CD4-positive, CD25-positive, alpha-beta regulatory T cell (primary cell): ENCODE data around the gene ISM2. TPM values are rescaled to one million over a fixed set of nuclear protein-coding genes. Genes with fewer than 3 reads are reported as not detected.
A peak's percentile ranks its signal among the peaks of the same experiment; 100 is the strongest.

Source experiments
- ATAC-seq, 2 donors: fragments of 150-1000 bp; cut with Tn5 transposase; one replicate each; pipeline ENCODE4 v1.10.0; 2021; ENCODE audit warnings: low read depth in 2 of 2, moderate number of reproducible peaks in 2 of 2, moderate library complexity in 1 of 2
- DNase-seq, 3 donors: peaks; one replicate each; pipeline versions ENCODE4 v3.0.0 to v3.0.0-alpha.2; 2012 to 2022; ENCODE audit warnings: mixed read lengths in 1 of 3
- H3K27ac ChIP-seq: one replicate; pipeline ENCODE4 v1.7.0; 2013; ENCODE audit warnings: mild to moderate bottlenecking, low read length; ENCODE audit not compliant: insufficient read depth, poor library complexity, severe bottlenecking
- H3K27me3 ChIP-seq: one replicate; pipeline ENCODE4 v1.7.0; 2013; ENCODE audit warnings: low read length; ENCODE audit not compliant: control insufficient read depth, insufficient read depth
- H3K36me3 ChIP-seq: one replicate; pipeline ENCODE4 v1.7.0; 2013; ENCODE audit warnings: mild to moderate bottlenecking, low read length, moderate library complexity; ENCODE audit not compliant: control insufficient read depth, insufficient read depth
- H3K4me1 ChIP-seq: 2 replicates; pipeline ENCODE4 v1.7.0; 2013; ENCODE audit warnings: mild to moderate bottlenecking, low read length; ENCODE audit not compliant: insufficient read depth, control insufficient read depth, poor library complexity, severe bottlenecking
- H3K4me3 ChIP-seq: one replicate; pipeline ENCODE4 v1.7.0; 2013; ENCODE audit warnings: low read depth, mild to moderate bottlenecking, low read length, moderate library complexity
- H3K9me3 ChIP-seq, 2 experiments: 1 replicate in 1 of 2; 2 replicates in 1 of 2; pipeline ENCODE4 v1.7.0; 2013; ENCODE audit warnings: low read length in 2 of 2, mild to moderate bottlenecking in 1 of 2, moderate library complexity in 1 of 2; ENCODE audit not compliant: control insufficient read depth in 2 of 2
- H3K27ac Mint-ChIP-seq, 3 donors: one replicate each; pipeline ENCODE4 v1.8.0; 2020 to 2022; ENCODE audit warnings: mild to moderate bottlenecking in 3 of 3, mixed read lengths in 3 of 3, moderate library complexity in 2 of 3
- H3K27me3 Mint-ChIP-seq: one replicate; pipeline ENCODE4 v1.8.0; 2022; ENCODE audit warnings: mild to moderate bottlenecking, mixed read lengths
- H3K36me3 Mint-ChIP-seq: one replicate; pipeline ENCODE4 v1.8.0; 2020; ENCODE audit warnings: mixed read lengths
- H3K4me1 Mint-ChIP-seq, 4 donors: one replicate each; pipeline ENCODE4 v1.8.0; 2020 to 2022; ENCODE audit warnings: mixed read lengths in 4 of 4, mild to moderate bottlenecking in 1 of 4
- H3K4me3 Mint-ChIP-seq, 4 donors: one replicate each; pipeline ENCODE4 v1.8.0; 2020 to 2022; ENCODE audit warnings: mild to moderate bottlenecking in 4 of 4, mixed read lengths in 4 of 4, moderate library complexity in 3 of 4
- H3K9me3 Mint-ChIP-seq, 7 donors: one replicate each; pipeline ENCODE4 v1.8.0; 2020 to 2022; ENCODE audit warnings: mixed read lengths in 7 of 7, mild to moderate bottlenecking in 3 of 7, moderate library complexity in 2 of 7
- polyA plus RNA-seq, 4 donors: library from polyadenylated mRNA; unstranded; fragments of 300-500 nt; fragmentation: Illumina TruSeq; gene quantifications; one replicate each; pipeline ENCODE4 v1.2.3, GENCODE V29; 2021
- total RNA-seq: library from RNA; stranded (reverse); gene quantifications from one replicate; pipeline ENCODE4 v1.2.3, GENCODE V29; 2022

The ISM2 gene
- total and polyA plus RNA-seq, 5 donors from 2014 or later = not detected

DNA sequence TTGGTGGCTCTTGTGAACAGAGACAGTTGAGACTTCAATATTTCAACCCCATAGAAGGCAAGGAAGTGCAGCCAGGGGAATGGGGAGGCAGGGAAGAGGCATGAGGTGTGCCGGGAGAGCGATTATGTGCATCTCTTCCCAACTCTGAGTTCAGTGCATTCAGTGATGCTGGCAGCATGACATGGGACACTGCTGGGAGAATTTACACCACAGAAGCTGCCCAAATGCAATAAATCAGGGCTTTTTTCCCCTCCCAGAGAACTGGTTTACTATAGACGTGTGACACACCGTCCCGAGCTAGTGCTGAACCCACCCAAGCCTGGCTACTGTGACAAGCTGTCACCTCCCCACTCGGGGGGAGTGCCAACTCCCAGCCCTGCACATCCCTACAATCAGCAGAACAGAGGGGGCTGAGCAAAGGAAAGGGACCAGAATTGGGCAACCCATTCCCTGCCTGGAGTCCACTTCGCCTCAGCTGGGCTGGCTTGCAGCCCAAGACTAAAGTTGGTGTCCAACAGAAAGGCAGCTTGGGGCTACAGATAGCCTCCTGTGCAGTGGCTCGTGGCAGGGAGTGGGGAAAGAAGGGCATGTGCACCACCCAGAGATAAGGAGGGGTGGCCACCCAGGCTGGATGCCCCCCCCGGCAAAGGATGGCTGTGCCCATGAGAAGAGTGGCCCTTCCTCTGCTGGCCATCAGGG lies 24.0 kb downstream of the ISM2 start:
- Mint-ChIP-seq H3K4me3 (no peak overlapping the region), H3K4me1 (no peaks in the 10 kb centered on the region), H3K27me3 (no peaks in the 10 kb centered on the region), H3K9me3 (no peaks in the 10 kb centered on the region), H3K36me3 (peaks cover 2% of the 10 kb centered on the region), H3K27ac (no peak overlapping the region)
- Histone ChIP-seq H3K4me1 (no peaks in the 10 kb centered on the region), H3K4me3 (no peak overlapping the region), H3K36me3 (peaks cover 2% of the 10 kb centered on the region), H3K9me3 (no peaks in the 10 kb centered on the region), H3K27ac (no peak overlapping the region), H3K27me3 (no peaks in the 10 kb centered on the region)
- ATAC-seq = no peak
- DNase-seq = no peak

DNA sequence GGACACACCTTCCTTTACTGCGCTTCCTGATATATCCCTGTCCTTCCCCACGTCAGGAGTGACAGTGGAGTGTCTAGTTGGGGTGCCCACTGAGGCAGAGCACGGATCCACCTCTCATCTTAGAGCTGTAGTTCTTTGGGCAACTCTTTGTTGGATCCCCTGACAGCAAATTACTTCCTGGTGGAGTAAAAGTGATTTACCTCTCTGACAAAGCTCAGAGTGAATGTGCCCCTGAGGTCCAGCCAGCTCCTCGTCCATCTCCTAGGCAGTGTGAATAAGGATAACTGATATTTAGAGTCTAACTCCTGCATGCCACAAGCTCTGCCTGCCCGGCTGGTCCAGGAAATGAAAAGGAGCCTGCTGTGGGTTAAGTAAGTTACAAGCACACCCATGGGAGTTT lies 24.7 kb downstream of the ISM2 start:
- Mint-ChIP-seq H3K27ac (no peak overlapping the region), H3K4me1 (no peaks in the 10 kb centered on the region), H3K36me3 (peaks cover 9% of the 10 kb centered on the region), H3K4me3 (no peak overlapping the region), H3K9me3 (no peaks in the 10 kb centered on the region), H3K27me3 (no peaks in the 10 kb centered on the region)
- Histone ChIP-seq H3K9me3 (no peaks in the 10 kb centered on the region), H3K4me1 (no peaks in the 10 kb centered on the region), H3K4me3 (no peak overlapping the region), H3K36me3 (peaks cover 9% of the 10 kb centered on the region), H3K27me3 (no peaks in the 10 kb centered on the region), H3K27ac (no peak overlapping the region)
- ATAC-seq (no peak), DNase-seq (no peak)

DNA sequence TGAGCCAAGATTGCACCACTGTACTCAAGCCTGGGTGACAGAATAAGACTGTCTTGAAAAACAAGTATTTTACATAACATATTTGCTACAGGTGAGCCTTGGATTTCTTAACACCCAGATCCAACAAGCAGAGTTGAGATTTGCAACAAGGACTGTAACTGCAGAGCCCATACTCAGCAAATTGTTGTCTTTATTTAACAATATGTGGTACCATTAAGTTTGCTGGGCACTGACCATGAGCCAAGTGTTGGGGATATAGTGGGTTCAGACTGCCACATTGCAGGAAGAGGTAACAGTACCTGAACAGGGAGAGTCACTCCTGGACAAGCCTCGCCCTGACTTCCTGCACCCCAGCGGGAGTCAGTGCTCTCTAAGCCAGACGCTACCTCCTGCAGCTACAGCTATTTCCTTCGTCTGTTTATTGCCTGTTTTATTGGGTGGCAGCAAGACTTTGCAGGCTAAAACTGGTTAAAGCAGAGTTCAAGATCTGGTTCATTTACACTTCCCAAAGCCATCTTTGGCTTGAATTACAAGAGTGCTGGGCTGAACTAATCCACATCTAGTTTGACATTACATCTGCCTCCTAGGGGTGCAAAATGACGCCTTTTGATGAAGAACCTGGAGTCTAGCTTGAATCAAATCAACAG lies 28.3 kb downstream of the ISM2 start:
- no peak for DNase-seq
- no peak overlapping the region for H3K4me3 Mint-ChIP-seq
- H3K9me3 Mint-ChIP-seq = no peaks in the 10 kb centered on the region
- Histone ChIP-seq H3K4me3 (no peak overlapping the region), H3K36me3 (peaks cover 44% of the 10 kb centered on the region), H3K9me3 (no peaks in the 10 kb centered on the region), H3K27ac (no peak overlapping the region), H3K27me3 (no peaks in the 10 kb centered on the region), H3K4me1 (no peaks in the 10 kb centered on the region)
- no peaks in the 10 kb centered on the region for H3K27me3 Mint-ChIP-seq
- H3K4me1 Mint-ChIP-seq = no peaks in the 10 kb centered on the region
- peaks cover 25% of the 10 kb centered on the region for H3K36me3 Mint-ChIP-seq
- no peak for ATAC-seq
- no peak overlapping the region for H3K27ac Mint-ChIP-seq

DNA sequence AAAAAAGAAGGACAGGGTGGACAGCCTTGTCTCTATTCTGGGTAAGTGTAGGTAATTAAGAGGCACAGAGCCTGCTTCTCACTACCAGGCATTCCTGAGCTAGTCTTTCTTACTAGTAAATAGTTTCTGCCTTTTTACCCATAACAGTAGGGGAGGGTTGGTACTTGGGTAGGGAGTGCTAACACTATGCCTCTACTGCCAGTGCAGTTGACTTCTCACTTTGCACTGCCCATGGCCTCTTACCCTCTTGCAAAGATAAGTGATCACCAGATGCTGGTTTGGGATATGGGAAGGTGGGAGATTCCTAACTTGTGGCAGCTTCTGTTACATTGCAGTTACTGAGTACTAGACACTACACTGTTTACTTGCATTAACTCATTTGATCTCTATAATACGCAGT lies 29.1 kb downstream of the ISM2 start:
- no peak for ATAC-seq
- H3K27me3 ChIP-seq = no peaks in the 10 kb centered on the region
- Mint-ChIP-seq H3K27me3 (no peaks in the 10 kb centered on the region), H3K27ac (no peak overlapping the region), H3K36me3 (peaks cover 33% of the 10 kb centered on the region), H3K9me3 (no peaks in the 10 kb centered on the region), H3K4me3 (no peak overlapping the region), H3K4me1 (no peaks in the 10 kb centered on the region)
- DNase-seq = no peak
- no peaks in the 10 kb centered on the region for H3K4me1 ChIP-seq
- H3K4me3 ChIP-seq = no peak overlapping the region
- H3K36me3 ChIP-seq = peaks cover 52% of the 10 kb centered on the region
- H3K27ac ChIP-seq = no peak overlapping the region
- no peaks in the 10 kb centered on the region for H3K9me3 ChIP-seq

DNA sequence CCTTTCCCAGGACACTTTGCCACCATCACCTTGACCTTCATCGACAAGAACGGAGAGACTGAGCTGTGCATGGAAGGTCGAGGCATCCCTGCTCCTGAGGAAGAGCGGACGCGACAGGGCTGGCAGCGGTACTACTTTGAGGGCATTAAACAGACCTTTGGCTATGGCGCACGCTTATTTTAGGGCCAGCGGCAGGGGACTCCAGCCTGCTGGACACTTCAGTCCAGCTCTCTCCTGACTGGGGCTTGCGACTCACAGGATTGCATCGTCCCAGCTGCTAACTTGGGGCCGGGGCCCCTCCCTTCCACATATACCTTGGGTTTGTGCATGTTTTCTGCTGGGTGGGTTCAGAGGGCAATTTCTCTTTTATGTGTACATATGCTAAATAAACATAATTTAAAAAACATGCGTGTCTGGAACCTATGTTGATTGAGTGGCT lies 29.5 kb downstream of the ISM2 start:
- DNase-seq (no peak), ATAC-seq (no peak)
- Histone ChIP-seq H3K9me3 (no peaks in the 10 kb centered on the region), H3K4me3 (no peak overlapping the region), H3K36me3 (peaks cover 57% of the 10 kb centered on the region), H3K27me3 (no peaks in the 10 kb centered on the region), H3K4me1 (no peaks in the 10 kb centered on the region), H3K27ac (no peak overlapping the region)
- Mint-ChIP-seq H3K27me3 (no peaks in the 10 kb centered on the region), H3K4me1 (no peaks in the 10 kb centered on the region), H3K4me3 (no peak overlapping the region), H3K27ac (no peak overlapping the region), H3K36me3 (peaks cover 36% of the 10 kb centered on the region), H3K9me3 (no peaks in the 10 kb centered on the region)

DNA sequence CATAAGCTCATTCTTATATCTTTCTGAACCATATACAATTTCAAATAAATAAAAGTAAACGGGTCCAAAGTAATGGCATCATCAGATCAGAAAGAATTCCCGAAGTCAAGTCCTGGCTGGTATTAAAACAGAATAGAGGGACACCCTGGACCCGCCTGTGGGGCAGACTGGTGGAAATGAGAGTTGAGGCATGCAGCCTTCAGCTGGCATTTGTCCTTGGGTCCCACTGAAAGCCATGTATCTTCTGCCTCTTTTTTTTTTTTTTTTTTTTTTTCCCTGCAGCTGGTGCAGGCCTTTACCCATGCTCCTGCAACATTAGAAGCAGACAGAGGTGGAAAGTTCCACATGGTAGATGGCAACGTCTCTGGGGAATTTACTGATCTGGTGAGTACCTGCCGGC lies 30.8 kb downstream of the ISM2 start:
- Mint-ChIP-seq H3K4me1 (no peaks in the 10 kb centered on the region), H3K4me3 (no peak overlapping the region), H3K27me3 (no peaks in the 10 kb centered on the region), H3K36me3 (peaks cover 41% of the 10 kb centered on the region), H3K27ac (no peak overlapping the region), H3K9me3 (no peaks in the 10 kb centered on the region)
- H3K27ac ChIP-seq = no peak overlapping the region
- no peaks in the 10 kb centered on the region for H3K9me3 ChIP-seq
- H3K4me3 ChIP-seq = no peak overlapping the region
- no peak for DNase-seq
- H3K27me3 ChIP-seq = no peaks in the 10 kb centered on the region
- H3K4me1 ChIP-seq = no peaks in the 10 kb centered on the region
- H3K36me3 ChIP-seq = peaks cover 69% of the 10 kb centered on the region
- ATAC-seq = no peak

DNA sequence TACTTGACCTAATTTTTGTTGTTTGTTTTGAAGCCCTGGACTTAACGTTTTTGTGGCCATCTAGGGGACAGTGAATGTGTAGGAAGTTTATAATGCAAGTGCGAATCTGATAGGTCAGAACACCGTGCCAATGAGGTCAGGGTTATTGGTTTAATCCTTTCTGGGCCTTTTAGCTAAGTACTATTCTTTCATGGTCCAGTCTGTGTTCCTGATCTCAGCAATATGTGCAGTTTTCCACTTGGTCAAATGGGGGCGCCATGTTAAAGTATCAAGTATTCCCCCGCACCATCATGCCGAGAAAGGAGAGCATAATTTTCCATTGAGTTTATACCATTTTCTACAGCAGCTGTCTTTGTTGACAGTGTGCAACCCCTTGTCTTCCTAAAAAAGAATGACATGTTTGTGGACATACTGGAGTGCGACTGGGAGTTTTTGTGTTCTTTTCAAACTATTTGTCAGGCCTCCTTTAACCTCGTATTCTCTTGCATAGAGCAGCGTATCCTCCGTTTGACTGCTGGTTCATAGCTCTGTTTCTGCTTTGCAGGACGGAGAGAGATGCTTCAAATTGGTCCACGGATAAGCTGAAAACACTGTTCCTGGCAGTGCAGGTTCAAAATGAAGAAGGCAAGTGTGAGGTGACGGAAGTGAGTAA lies 39.4 kb downstream of the ISM2 start:
- no peaks in the 10 kb centered on the region for H3K9me3 ChIP-seq
- H3K9me3 Mint-ChIP-seq = no peaks in the 10 kb centered on the region
- H3K27ac ChIP-seq = peak overlapping the region; percentile 5
- H3K4me1 ChIP-seq = peaks cover 29% of the 10 kb centered on the region
- DNase-seq = peak; percentile 28 to 80 (median 28)
- H3K27ac Mint-ChIP-seq = peak overlapping the region; percentile 10 to 100 (median 93)
- H3K36me3 ChIP-seq = peaks cover 41% of the 10 kb centered on the region
- peak overlapping the region; percentile 97 to 100 (median 100) for H3K4me3 Mint-ChIP-seq
- H3K4me3 ChIP-seq = peak overlapping the region; percentile 97
- peaks cover 10 to 51% (median 37%) of the 10 kb centered on the region in 4 donors for H3K4me1 Mint-ChIP-seq
- no peak for ATAC-seq
- H3K27me3 Mint-ChIP-seq = no peaks in the 10 kb centered on the region
- H3K36me3 Mint-ChIP-seq = peaks cover 26% of the 10 kb centered on the region
- H3K27me3 ChIP-seq = no peaks in the 10 kb centered on the region
